ENCODE data around the gene ASPM. TPM values are rescaled to one million over a fixed set of nuclear protein-coding genes. Genes with fewer than 3 reads are reported as not detected.
"Not testable (repeated sequence)": the region's sequence is repeated elsewhere in the genome, so short reads cannot be mapped to it uniquely, and the experiment has no call there.

Gene ASPM
- polyA plus RNA-seq, 4 donors = 22.0 to 25.9 (median 22.8) TPM

GRCh38 chr1:197083474-197083873, 63.0 kb downstream of the ASPM start:
- DNase-seq (ENCODE audit: low read depth in 4 of 4, low spot score in 3 of 4) = no peak

- no peak for DNase-seq (ENCODE audit: low read depth in 4 of 4, low spot score in 3 of 4)
Measured at GRCh38 chr1:197081117-197081753, 65.2 kb downstream of the ASPM start.

GRCh38 chr1:197080323-197080722, 66.1 kb downstream of the ASPM start:
- DNase-seq (ENCODE audit: low read depth in 4 of 4, low spot score in 3 of 4) = no peak

- DNase-seq (ENCODE audit: low read depth in 4 of 4, low spot score in 3 of 4) = no peak
Measured at GRCh38 chr1:197076585-197076984, 69.9 kb downstream of the ASPM start.

GRCh38 chr1:197073978-197074377, 72.5 kb downstream of the ASPM start:
- no peak for DNase-seq (ENCODE audit: low read depth in 4 of 4, low spot score in 3 of 4)

GRCh38 chr1:197067457-197067818, 79.0 kb downstream of the ASPM start:
- no peak for DNase-seq (ENCODE audit: low read depth in 4 of 4, low spot score in 3 of 4)

GRCh38 chr1:197066719-197067456, 79.6 kb downstream of the ASPM start, which contains the start of gene F13B:
Gene F13B, minus strand, starts transcription at chr1:197067260. Its CDS starts 37 bp downstream, at chr1:197067223.
- no peak for DNase-seq (ENCODE audit: low read depth in 4 of 4, low spot score in 3 of 4)

- DNase-seq (ENCODE audit: low read depth in 4 of 4, low spot score in 3 of 4) = no peak
Measured at GRCh38 chr1:197066277-197066676, 80.2 kb downstream of the ASPM start.

- no peak for DNase-seq (ENCODE audit: low read depth in 4 of 4, low spot score in 3 of 4)
Measured at GRCh38 chr1:197065559-197065958, 80.9 kb downstream of the ASPM start.

- DNase-seq (ENCODE audit: low read depth in 4 of 4, low spot score in 3 of 4) = no peak
Measured at GRCh38 chr1:197063212-197063611, 83.3 kb downstream of the ASPM start.

GRCh38 chr1:197062692-197063091, 83.8 kb downstream of the ASPM start:
- no peak for DNase-seq (ENCODE audit: low read depth in 4 of 4, low spot score in 3 of 4)

GRCh38 chr1:197049100-197049499, 97.4 kb downstream of the ASPM start:
- DNase-seq (ENCODE audit: low read depth in 4 of 4, low spot score in 3 of 4) = no peak

GRCh38 chr1:197042676-197043341, 103.7 kb downstream of the ASPM start:
- no peak for DNase-seq (ENCODE audit: low read depth in 4 of 4, low spot score in 3 of 4)

GRCh38 chr1:197041486-197042353, 104.7 kb downstream of the ASPM start:
- DNase-seq (ENCODE audit: low read depth in 4 of 4, low spot score in 3 of 4) = no peak

- no peak for DNase-seq (ENCODE audit: low read depth in 4 of 4, low spot score in 3 of 4)
Measured at GRCh38 chr1:197036861-197037260, 109.6 kb downstream of the ASPM start.

- not testable (repeated sequence) for DNase-seq (ENCODE audit: low read depth in 4 of 4, low spot score in 3 of 4)
Measured at GRCh38 chr1:197034631-197035339, 111.7 kb downstream of the ASPM start.
